Lung microvascular endothelial cell (primary cell): ENCODE results near the gene SLC18A2. TPM values are rescaled to one million over a fixed set of nuclear protein-coding genes. Genes with fewer than 3 reads are reported as not detected.
"Not testable (repeated sequence)": the region's sequence is repeated elsewhere in the genome, so short reads cannot be mapped to it uniquely, and the experiment has no call there.

Experiments used
- DNase-seq, 2 donors: peaks; one replicate each; pipeline versions ENCODE4 v3.0.0 to v3.0.0-alpha.2; 2010; ENCODE audit warnings: low read depth in 2 of 2
- total RNA-seq: library from RNA; depleted of rRNA; stranded (reverse); fragments of >200 nt; gene quantifications from 2 replicates; pipeline ENCODE4 v1.2.1, GENCODE V29; 2014

The SLC18A2 gene
- total RNA-seq, 1 donor from 2014 or later: not detected

DNA sequence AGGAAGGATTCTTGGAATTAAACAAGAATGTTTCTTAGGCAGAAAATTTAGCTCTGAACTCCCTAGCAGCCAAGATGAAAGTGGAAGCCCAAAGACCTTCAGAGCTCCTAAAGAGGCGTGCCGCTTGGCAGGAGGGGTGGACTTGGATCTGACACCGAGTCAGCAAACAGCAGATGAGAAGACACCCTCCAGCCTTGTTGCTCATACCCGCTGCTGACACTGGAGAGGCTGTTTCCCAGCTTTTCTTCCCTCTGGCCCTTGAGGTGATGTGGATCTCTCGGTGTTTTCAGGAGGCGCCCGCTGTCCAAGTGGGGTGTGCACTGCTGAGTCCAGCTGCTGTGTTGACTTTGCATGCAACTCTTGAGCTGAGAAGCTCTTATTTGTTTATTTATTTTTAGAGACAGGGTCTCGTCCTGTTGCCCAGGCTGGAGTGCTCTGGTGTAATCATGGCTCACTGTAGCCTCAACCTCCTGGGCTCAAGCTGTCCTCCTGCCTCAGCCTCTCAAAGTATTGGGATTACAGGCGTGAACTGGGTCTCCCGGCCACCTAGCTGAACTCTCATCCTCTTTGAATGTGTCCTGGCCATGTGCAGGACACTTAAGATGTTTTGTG, 21.5 kb downstream of the SLC18A2 start:
- no peak for DNase-seq

GRCh38 chr10:117262903-117263293, 22.0 kb downstream of the SLC18A2 start:
- DNase-seq: no peak

- no peak for DNase-seq
These were observed 23.9 kb downstream of the SLC18A2 start for GRCh38 chr10:117264782-117265181.

DNA sequence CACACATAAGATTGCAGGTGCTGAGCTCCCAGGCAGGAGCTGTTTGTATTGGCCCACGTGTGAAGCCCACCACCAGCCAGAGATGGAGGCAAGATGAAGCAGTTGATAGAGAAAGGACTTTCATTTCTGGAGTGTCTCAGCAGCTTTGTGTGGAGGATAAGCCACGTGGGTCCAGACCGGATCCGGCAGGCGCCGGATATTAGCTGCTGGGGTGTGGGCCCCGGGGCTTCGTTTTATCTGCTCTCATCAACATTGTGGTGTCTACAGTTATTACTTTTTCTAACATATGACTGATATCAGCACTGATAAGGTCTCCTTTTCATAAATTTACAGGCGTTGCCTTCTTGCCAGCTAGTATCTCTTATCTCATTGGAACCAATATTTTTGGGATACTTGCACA, 25.5 kb downstream of the SLC18A2 start:
- no peak for DNase-seq

GRCh38 chr10:117266812-117267211, 25.9 kb downstream of the SLC18A2 start:
- DNase-seq: no peak

GRCh38 chr10:117268258-117268657, 27.3 kb downstream of the SLC18A2 start:
- DNase-seq: no peak

- DNase-seq: no peak
These were observed 28.0 kb downstream of the SLC18A2 start for GRCh38 chr10:117268907-117269306.

- no peak for DNase-seq
These were observed 30.5 kb downstream of the SLC18A2 start for GRCh38 chr10:117271427-117271826.

- no peak for DNase-seq
These were observed 31.5 kb downstream of the SLC18A2 start for GRCh38 chr10:117272195-117273076.

- DNase-seq: no peak
These were observed 33.1 kb downstream of the SLC18A2 start for GRCh38 chr10:117273980-117274379.

DNA sequence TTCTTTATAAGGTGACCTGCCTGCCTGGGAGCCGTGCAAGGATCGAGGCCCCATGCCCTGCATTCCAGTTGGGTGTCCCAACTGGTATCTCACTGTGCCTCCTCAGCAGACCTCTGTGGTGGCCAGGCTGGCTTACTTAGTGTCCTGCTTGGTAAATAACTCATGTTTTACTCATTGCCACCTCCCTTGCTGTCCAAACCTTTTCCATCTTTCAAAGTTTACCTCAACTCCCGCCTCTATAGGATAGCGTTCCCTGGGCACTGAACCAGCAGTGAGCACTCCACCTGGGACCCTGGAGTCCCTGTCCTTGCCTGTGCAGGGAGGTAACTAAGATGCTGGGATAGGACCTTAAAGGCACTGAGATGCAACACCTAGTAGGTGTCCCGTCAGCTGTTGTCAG, 33.6 kb downstream of the SLC18A2 start:
- DNase-seq: no peak

GRCh38 chr10:117275121-117275520, 34.2 kb downstream of the SLC18A2 start:
- no peak for DNase-seq

GRCh38 chr10:117277675-117278074, 36.8 kb downstream of the SLC18A2 start:
- DNase-seq: no peak

DNA sequence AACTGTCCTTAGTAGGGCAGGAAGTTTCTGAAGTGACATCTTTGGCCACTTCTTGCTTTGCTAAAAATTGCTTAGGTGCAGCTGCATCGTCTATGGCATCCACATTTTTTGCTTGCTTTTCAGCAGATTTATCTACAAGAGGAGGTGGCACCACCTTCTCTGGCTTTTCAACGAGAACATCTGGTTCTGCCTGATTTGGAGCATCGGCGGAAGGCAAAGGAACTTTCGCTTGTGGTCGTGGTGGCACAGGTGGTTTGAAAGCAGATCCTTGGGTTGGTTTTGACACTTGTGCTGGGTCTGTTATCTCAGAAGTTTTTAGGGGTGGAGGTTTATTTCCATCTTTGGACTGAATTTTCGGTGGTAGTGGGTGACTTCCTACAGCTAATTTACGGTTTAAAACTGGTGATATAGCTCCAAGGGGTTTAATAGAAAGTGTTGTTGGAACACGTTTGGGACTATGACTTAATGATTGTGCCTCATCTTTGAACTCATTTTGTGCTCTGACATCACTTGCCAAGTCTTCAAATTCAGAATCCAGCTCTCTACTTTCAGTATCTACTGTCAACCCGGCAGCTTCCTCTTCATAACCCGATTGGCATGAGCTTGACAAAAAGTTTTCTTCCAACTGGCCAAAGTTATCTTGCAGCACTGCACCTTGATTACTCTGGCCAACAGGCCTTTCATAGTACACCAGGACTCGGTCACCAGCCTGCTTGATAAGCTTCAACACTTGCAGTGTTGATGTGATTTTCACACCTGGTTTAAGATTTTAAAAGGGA, 44.0 kb downstream of the SLC18A2 start:
- DNase-seq: no peak

GRCh38 chr10:117290872-117291271, 50.0 kb downstream of the SLC18A2 start:
- DNase-seq: not testable (repeated sequence)

DNA sequence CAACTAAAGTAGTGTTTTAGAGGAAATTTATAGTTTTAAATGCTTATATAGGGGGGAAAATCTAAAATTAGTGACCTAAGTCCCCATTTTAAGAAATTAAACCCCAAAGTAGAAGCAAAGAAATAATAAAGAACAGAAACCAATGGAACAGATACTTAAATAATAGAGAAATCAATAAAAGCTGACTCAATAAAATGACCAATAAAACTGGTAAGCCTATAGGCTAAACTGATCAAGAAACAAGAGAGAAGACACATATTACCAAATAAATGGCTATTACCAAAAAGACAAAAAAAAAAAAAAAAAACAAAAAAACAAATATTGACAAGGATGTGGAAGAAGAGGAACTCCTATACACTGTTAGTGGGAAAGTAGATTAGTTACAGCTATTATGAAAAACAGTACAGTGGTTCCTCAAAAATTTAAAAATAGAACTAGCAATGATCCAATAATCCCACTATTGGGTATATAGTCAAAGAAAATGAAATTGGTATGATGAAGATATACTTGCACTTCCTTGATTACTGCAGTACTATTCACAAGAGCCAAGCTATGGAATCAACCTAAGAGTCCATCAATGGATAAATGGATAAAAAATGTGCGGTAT, 53.2 kb downstream of the SLC18A2 start:
- no peak for DNase-seq

DNA sequence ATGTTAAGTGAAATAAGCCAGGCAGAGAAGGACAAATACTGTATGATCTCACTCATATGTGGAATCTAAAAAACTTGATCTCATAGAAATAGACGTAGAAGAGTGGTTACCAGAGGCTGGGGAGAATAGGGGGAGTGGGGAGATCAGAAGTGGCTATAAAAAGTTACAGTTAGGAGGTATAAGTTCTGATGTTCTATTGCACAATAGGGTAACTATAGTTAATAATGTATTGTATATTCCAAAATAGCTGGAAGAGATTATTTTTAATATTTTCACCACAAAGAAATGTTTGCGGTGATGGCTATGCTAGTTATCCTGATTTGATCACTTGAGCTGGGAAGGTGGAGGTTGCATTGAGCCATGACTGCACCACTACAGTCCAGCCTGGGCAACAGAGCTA, 53.8 kb downstream of the SLC18A2 start:
- no peak for DNase-seq

DNA sequence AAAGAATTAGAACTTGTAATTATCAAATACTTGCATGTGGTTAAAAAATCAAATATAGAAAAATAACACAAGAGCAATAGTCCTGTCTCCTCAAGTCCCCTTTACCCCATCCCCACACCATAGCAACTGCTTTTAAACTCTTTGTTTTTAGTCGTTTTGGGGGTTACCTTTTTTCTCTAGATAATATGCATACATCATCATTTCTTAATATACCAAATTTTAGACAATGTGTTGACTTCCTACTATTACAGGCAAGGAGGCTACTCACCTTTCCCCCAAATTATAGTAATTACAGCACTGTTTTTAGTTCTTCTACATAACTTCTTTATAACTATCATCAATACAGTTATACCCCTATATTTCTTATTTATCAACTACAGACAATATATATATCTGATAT, 57.3 kb downstream of the SLC18A2 start:
- DNase-seq: no peak

DNA sequence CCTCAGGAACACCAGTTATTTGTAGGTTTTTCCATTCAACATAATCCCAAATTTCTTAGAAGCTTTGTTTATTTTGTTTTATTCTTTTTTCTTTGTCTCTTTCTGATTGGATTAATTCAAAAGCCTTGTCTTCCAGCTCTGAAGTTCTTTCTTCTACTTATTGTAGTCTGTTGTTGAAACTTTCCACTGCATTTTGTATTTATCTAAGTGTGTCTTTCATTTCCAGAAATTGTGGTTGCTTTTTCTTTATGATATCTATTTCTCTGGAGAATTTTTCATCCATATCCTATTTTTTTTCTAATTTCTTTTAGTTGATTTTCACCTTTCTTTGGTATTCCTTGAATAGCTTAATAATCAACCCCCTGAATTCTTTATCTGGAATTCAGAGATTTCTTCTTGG, 58.5 kb downstream of the SLC18A2 start:
- DNase-seq: no peak

GRCh38 chr10:117300671-117301070, 59.8 kb downstream of the SLC18A2 start:
- no peak for DNase-seq

GRCh38 chr10:117303451-117303850, 62.5 kb downstream of the SLC18A2 start:
- DNase-seq: not testable (repeated sequence)

DNA sequence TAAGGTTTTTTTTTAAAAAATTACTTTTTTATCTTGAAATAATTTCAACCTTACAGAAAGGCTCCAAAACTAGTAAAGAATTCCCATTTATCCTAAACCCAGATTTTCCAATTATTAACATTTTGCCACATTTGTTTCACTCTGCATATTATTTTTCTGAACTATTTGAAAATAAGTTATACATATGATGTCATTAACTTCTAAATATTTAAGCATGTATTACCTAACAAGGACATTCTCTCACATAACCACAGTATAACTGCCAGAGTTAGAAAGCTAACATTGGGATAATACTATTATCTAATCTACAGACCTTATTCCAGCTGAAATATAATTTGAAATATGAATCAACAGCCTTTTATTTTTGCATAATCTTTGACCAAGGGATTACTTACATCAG, 65.8 kb downstream of the SLC18A2 start:
- no peak for DNase-seq
